ENCODE results near the gene ZNF3.

The ZNF3 gene

DNA sequence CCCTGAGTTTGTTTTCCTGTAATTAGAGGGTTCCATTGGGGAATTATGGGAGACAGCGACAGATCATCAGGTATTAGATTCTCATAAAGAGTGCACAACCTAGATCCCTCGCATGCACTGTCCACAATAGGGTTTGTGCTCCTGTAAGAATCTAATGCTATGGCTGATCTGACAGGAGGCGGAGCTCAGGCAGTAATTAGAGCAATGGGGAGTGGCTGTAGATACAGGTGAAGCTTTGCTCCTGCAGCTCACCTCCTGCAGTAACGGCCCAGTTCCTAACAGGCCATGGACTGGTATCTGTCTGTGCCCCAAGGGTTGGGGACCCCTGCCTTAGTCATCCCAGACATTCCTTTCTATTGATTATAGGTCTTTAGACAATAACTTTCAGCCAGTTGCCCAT is 32.8 kb downstream of the ZNF3 start:
- DNase-seq = no peak

DNA sequence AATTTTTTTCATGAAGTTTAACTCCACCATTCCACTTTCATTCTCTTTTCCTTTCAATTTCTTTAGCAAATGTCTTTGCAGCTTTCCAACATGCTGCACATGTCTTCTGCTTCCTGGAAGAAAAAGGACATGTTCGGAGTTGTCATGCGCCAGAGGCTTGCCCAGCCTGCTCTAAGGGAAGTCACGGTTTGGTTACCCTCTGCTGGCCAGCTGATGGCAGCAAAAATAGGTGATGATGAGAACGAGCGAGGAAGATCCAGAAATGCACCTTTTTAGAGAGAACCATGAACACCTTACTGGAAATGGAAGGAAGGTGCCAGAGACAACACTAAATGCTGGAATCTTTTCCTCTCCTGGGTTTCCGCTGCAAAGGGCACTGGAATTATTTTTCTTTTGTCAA is 36.8 kb downstream of the ZNF3 start:
- no peak for DNase-seq

DNA sequence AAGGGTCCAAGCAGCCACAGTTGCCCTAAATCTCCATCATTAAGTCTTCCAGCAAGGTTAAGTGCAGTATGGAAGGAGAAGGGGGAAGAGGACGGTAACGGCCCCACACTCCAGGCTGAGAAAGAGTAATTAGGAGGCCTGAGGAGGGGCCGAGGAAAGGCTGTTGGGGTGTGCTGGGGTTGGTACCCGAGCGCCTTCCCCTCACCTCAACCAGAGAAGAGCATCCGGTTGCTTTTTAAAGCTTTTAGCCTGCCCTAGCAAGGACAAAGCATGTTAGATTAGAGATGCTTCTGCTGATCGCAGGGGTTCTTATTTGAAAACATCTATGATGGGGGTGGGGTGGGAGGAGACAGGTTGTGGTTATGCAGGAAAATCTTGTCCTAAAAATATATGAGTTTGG is 40.9 kb downstream of the ZNF3 start:
- DNase-seq = no peak

DNA sequence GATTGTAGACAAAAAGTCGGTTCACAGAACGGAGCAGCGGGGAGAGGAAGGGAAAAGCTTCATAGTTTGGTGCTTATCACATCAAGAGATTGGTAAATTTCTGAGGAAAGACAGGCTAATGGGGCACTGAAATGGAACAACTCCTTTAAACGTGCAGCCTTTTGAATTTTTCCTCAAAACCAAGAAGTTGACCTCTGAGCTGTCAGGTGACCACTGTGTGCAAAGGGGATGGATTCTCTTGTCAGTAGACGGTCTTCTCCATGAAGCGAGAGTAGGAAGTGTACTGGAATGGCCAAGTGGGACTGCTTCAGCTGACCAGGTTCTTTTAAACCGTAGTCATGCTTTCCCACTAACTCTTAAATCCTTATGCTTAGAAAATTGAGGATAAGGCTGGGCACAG is 43.2 kb downstream of the ZNF3 start:
- DNase-seq = no peak

DNA sequence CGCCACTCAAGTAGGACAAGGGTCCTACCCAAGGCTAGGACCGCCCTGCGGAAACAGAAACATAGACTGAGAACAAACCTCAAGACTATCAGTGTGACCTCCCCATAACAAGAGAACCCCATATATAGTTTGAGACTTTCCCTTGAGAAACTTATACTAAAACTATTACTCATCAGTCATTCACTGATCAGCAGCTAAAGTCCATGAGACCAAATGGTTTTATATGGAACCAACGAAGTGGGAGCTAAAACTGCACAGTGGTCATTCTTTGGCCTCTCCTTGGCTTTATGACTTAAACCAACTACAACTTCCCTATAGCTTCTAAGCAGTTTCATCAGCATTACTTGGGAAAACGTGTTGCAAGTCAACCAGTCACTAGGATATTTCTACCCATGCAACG is 45.6 kb downstream of the ZNF3 start:
- DNase-seq = no peak

DNA sequence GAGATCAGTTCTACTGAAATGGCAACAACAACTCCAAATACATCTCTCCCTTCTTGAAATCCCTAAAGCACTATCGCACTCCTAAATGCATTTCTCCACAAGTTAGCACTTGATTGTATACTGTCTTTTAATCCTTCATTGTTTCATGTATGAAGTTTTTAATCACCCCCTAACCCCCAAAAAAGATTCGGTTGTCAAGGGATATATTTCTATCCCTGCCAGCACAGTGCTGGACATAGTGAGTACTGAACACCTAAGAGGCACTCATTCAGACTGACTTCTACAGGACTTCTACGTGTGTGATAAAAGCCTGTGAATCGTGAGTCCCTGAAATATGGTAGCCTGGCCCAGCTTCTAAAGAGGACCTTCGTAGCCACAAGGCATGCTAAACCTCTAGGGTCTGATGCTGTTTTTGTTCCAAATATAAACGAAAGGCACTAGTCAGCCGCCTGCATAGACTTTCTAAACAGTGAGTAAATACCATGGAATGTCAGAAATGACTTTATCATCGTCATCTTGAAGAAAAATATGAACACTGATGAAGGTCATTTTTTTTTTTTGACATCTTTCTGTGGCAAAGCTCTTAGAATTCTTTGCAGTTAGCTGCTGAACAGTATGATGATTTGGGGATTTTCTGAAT is 46.5 kb downstream of the ZNF3 start:
- DNase-seq = no peak

DNA sequence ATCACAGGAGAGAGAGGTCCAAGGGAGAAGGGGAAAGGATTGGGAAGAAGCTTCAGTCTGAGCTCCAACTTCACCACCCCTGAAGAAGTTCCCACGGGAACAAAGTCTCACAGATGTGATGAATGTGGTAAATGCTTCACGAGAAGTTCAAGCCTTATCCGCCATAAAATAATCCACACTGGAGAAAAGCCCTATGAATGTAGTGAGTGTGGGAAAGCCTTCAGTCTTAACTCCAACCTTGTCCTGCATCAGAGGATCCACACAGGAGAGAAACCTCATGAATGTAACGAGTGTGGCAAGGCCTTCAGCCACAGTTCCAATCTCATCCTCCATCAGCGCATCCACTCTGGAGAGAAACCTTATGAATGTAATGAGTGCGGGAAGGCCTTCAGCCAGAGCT is 48.0 kb downstream of the ZNF3 start:
- no peak for DNase-seq

DNA sequence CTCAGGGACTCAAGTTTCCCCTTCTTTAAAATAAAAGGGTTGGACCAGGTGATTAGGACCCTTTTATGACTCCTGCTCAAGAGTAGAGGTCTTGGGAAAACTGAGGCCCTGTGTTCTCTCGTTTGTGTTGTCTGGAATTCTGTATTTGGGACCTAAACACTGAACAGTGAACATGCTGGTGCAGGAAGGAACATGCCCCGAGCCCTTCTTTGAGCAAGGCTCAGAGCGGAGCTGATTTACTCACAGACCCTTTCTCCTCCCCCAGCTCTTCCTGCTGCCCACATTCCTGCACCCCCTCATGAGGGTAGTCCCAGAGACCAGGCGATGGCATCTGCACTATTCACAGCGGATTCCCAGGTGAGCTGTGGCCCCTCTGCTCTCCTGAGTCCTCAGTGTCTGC is 51.9 kb downstream of the ZNF3 start:
- DNase-seq = no peak

DNA sequence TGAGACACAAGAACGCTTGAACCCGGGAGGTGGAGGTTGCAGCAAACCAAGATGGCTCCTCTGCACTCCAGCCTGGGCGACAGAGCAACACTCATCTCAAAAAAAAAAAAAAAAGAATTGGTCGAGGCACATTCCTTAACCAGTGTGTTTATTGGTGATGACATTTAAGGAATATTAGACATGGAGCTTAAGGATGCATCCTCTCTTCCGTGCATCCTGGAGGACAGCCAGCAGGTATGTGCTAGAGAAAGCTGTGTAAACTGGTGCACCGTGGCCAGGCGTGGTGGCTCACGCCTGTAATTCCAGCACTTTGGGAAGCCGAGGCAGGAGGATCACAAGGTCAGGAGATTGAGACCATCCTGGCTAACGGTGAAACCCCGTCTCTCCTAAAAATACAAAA is 54.3 kb downstream of the ZNF3 start:
- no peak for DNase-seq

DNA sequence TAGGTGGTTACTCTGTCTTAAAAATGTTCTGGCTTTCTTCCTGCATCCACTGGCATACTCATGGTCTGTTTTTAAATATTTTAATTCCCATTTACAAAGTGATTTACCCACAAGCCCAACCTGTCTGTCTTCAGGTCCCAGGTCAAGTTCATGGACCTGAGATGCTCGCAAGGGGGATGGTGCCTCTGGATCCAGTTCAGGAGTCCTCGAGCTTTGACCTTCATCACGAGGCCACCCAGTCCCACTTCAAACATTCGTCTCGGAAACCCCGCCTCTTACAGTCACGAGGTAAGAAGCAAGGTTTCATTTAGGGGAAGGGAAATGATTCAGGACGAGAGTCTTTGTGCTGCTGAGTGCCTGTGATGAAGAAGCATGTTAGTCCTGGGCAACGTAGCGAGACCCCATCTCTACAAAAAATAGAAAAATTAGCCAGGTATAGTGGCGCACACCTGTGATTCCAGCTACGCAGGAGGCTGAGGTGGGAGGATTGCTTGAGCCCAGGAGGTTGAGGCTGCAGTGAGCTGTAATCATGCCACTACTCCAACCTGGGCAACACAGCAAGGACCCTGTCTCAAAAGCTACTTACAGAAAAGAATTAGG is 57.4 kb downstream of the ZNF3 start:
- DNase-seq = no peak

DNA sequence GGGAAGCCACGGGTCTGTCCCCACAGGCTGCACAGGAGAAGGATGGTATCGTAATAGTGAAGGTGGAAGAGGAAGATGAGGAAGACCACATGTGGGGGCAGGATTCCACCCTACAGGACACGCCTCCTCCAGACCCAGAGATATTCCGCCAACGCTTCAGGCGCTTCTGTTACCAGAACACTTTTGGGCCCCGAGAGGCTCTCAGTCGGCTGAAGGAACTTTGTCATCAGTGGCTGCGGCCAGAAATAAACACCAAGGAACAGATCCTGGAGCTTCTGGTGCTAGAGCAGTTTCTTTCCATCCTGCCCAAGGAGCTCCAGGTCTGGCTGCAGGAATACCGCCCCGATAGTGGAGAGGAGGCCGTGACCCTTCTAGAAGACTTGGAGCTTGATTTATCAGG is 58.0 kb downstream of the ZNF3 start:
- no peak for DNase-seq

DNA sequence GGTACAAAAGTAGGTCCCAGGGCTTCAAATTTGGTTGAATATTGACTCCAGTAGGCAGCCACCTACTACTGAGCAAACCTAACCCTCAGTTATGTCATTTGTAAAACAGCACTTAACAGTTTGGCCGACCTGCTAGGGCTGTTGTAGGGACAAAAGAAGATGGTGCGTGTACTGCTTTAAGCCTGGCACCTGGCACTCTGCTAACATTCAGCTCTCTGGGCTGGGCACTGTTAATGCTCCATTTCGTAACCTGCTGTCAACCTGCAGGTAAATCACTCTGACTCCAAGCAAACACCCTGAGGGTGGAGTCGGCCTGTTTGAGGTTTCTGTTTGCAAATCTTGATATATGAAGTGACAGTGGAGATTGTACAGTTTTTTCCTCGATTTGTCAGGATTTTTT is 58.9 kb downstream of the ZNF3 start:
- no peak for DNase-seq

DNA sequence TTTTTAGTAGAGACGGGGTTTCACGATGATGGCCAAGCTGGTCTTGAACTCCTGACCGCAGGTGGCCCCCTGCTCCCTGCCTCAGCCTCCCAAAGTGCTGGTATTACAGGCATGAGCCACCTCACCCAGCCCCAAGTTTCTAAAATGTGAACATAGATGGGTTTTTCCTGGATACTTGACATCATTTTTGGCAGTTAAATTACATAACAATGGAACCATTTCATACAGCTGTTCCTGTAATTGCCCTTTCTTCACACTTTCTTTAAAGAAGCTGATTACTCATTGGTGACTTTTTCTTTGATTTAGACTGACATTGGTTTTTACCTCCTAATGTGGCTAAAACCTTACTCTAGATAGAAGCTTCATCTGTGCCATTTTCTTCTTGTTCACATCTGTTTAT is 60.2 kb downstream of the ZNF3 start:
- DNase-seq = no peak
